ENCODE measurements around the gene GOLGA6L10.
"Not testable (repeated sequence)": the region's sequence is repeated elsewhere in the genome, so short reads cannot be mapped to it uniquely, and the experiment has no call there.

Gene GOLGA6L10

GRCh38 chr15:82317091-82317489 lies 32.2 kb downstream of the GOLGA6L10 start:
- ATAC-seq, result no peak
- TF ChIP-seq GLIS3 (CRISPR knock-in tag; IDR thresholded peaks at IDR 0.05) (no peak), ZNF565 (CRISPR knock-in tag; conservative IDR thresholded peaks at IDR 0.05; ENCODE audit: low read depth) (no peak), BACH2 (CRISPR knock-in tag; IDR thresholded peaks at IDR 0.05; ENCODE audit: borderline replicate concordance) (no peak), PATZ1 (CRISPR knock-in tag; IDR thresholded peaks at IDR 0.05; ENCODE audit: borderline replicate concordance) (no peak), ZC3H10 (CRISPR knock-in tag; IDR thresholded peaks at IDR 0.05) (no peak), OSR1 (CRISPR knock-in tag; IDR thresholded peaks at IDR 0.05) (no peak)

- not testable (repeated sequence) for ATAC-seq
Observed at GRCh38 chr15:82316247-82317090, 32.8 kb downstream of the GOLGA6L10 start.

GRCh38 chr15:82315519-82316246 lies 33.6 kb downstream of the GOLGA6L10 start:
- TF ChIP-seq CREB5 (CRISPR knock-in tag; IDR thresholded peaks at IDR 0.05; ENCODE audit: low read depth), result no peak
- no peak for TF ChIP-seq ZC3H10 (CRISPR knock-in tag; IDR thresholded peaks at IDR 0.05)
- TF ChIP-seq TOX (CRISPR knock-in tag; IDR thresholded peaks at IDR 0.05; ENCODE audit: borderline replicate concordance), result no peak

GRCh38 chr15:82314769-82315518 lies 34.3 kb downstream of the GOLGA6L10 start:
- ATAC-seq, result no peak
- TF ChIP-seq ESRRG (CRISPR knock-in tag; IDR thresholded peaks at IDR 0.05) (no peak), TOX (CRISPR knock-in tag; IDR thresholded peaks at IDR 0.05; ENCODE audit: borderline replicate concordance) (no peak), CREB5 (CRISPR knock-in tag; IDR thresholded peaks at IDR 0.05; ENCODE audit: low read depth) (no peak), POU6F1 (CRISPR knock-in tag; IDR thresholded peaks at IDR 0.05; ENCODE audit: borderline replicate concordance, low read depth) (no peak), ZFP30 (CRISPR knock-in tag; IDR thresholded peaks at IDR 0.05) (no peak), BACH2 (CRISPR knock-in tag; IDR thresholded peaks at IDR 0.05; ENCODE audit: borderline replicate concordance) (no peak), ZNF70 (CRISPR knock-in tag; IDR thresholded peaks at IDR 0.05) (no peak), ZC3H10 (CRISPR knock-in tag; IDR thresholded peaks at IDR 0.05) (no peak), OSR1 (CRISPR knock-in tag; IDR thresholded peaks at IDR 0.05) (no peak), GLIS3 (CRISPR knock-in tag; IDR thresholded peaks at IDR 0.05) (no peak), ARNTL (CRISPR knock-in tag; IDR thresholded peaks at IDR 0.05; ENCODE audit: borderline replicate concordance, low read depth) (no peak), CSDC2 (CRISPR knock-in tag; IDR thresholded peaks at IDR 0.05) (no peak), PATZ1 (CRISPR knock-in tag; IDR thresholded peaks at IDR 0.05; ENCODE audit: borderline replicate concordance) (no peak), ISL1 (CRISPR knock-in tag; IDR thresholded peaks at IDR 0.05) (no peak), ZNF8 (CRISPR knock-in tag; IDR thresholded peaks at IDR 0.05) (no peak), RARB (CRISPR knock-in tag; IDR thresholded peaks at IDR 0.05) (no peak), TCF4 (CRISPR knock-in tag; IDR thresholded peaks at IDR 0.05; ENCODE audit: borderline replicate concordance) (no peak), TSHZ2 (CRISPR knock-in tag; IDR thresholded peaks at IDR 0.05) (no peak), ZFP3 (CRISPR knock-in tag; IDR thresholded peaks at IDR 0.05) (no peak)

More at GRCh38 chr15:82315519-82316246, 33.6 kb downstream of the GOLGA6L10 start:
- ATAC-seq, result no peak

Measured in SK-N-SH treated with all-trans-retinoic acid at 6 μM for 48 hours (cell line).